GM19467 (cell line): ENCODE results near the gene CXCL10.

ENCODE experiments used
- ATAC-seq: cut with Tn5 transposase; IDR thresholded peaks from one replicate; pipeline ENCODE4 v1.9.1; 2021; ENCODE audit warnings: mild to moderate bottlenecking, moderate library complexity; ENCODE audit not compliant: unreplicated experiment

Gene CXCL10

DNA sequence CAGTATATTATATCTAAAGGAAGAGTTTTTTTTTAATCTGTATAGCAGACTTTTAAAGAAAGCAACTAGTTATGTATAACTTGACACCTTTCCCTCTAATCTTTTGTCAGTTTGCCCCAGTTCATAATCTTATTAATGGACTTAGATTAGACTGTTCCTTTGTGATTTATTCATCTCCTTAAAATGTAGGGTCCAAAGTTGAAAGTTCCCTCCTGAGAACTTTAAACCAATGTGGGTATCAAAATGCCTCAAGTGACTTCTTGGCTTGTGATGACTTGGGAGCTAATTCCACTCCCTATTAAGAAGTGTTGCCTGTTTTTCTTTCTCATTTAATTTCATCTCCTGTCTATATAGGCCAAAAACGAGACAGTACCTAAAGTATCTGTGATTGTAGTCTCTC, 26.2 kb downstream of the CXCL10 start:
- ATAC-seq, result no peak

DNA sequence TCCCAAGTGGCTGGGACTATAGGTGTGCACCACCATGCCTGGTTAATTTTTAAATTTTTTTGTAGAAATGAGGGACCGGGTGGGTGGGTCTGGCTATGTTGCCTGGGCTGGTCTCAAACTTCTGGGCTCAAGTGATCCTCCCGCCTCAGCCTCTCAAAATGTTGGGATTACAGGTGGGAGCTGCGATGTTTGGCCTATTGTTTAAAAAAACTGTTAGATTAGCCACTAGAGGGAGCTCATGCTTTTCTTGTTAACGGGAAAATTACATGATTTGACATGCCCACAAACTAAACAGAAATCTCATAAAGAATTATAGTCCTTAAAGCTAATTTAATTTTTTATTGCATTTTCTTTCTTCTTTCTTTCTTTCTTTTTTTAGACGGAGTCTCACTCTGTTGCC, 27.6 kb downstream of the CXCL10 start:
- no peak for ATAC-seq

DNA sequence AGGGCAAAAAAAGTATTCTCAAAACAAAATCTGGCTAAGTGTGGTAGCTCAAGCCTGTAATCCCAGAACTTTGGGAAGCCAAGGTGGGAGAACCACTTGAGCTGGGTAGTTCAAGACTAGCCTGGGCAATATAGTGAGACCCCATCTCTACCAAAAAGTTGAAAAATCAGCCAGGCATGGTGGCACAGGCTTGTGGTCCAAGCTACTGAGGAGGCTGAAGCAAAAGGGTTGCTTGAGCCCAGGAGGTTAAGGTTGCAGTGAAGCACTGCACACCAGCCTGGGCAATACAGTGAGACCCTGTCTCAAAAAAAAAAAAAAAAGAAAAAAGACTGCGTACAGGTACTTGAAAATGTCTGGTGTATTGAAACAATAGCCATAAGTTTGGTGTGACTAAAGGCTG, 30.8 kb downstream of the CXCL10 start:
- ATAC-seq, result no peak

DNA sequence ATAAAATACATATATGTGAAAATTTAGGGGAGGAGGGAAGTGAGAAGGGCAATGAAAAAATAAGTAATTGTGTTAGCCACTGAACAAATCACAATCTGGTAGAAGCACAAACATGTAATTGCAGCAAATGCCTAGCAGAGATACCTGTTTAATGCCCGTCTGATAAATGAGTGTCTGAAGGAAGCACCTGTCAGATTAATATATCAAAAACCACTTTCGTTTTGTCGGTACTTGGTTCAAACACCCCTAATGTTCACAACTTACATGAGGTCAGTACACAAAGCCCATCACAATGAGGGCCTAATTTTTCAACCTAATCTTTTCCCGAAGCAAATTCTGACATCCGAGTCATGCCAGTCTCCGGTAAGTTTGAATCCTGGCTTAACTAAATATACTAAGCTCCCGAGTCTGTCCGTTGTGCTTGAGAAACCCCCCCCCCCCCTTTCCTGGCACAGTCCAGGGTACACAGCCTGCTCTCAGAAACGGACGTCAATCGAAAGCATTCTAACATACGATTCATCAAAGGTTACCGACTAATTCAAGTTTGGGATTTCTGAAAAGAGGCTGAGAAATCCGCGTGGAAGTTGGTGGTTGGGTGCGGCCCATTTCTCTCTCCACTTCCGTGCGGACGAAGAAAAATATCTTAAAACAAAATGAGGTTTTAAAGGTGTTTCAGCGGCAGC, 33.3 kb downstream of the CXCL10 start:
- ATAC-seq, result no peak

DNA sequence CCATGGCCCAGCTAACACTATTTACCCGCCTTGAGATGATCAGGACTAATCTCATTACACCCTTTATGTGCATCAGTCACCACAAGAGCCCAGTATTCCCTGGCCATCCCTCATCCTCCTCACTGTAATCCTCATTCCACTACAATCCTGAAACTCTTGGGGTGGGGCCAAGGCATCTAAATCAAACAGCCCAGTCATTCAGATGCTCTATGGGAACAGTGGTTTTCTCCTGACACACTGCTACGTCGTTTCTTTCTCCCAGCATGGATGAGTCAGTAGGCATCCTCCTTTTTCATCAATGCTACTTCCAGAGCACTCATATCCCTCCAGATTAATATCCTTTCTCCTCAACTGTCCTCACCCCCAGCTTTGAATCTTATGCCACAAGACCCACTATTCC, 38.2 kb downstream of the CXCL10 start:
- ATAC-seq, result no peak

DNA sequence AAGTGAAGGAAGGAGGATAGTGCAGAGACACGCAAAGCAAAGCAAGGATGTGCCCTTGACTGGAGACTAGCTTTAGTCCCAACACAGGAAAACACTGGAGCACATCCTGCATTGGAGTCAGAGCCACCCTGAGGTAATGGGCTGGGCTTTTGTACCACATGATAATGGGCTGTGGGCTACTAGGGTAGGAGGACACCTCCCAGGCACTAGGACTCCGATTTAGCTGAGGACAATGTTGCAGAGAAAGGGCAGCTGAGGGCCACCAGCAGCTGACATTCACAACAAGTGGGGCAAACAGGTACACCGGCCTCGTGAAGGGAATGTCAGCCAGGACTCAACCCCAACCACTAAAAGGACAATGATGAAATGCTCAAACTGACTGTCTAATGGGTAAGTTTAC, 42.7 kb downstream of the CXCL10 start:
- no peak for ATAC-seq

DNA sequence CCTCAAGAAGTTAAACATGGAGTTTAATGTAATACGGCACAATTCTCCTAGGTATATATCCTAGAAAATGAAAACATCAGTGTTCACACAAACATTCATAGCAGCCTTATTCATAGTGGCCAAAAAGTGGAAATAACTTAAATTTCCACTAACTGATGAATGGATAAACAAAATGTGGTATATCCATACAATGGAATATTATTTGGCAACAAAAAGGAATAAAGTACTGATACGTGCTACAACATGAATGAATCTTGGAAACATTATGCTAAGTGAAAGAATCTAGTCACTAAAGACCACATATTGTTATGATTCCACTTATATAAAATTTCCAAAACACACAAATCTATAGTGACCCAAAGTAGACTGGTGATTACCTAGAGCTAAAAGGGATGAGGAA, 47.1 kb downstream of the CXCL10 start:
- ATAC-seq, result no peak

DNA sequence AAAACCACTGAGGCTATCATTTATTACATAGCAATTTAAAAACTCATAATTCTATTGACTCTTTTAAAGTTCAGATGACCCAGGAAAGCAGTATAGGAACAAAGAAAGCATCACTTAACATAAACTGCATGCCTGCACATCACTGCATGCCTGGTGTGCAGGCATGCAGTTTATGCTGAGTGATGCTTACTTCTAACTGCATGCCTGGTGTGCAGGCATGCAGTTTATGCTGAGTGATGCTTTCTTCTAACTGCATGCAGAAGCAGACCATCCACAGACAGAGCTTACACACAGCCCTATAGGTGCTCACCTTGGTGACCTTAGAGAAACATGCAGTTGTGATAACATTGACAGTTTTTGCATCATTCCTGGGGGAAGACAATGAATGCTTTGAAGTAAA, 49.5 kb downstream of the CXCL10 start:
- no peak for ATAC-seq
